ES-I3 (cell line): ENCODE data around the gene SRGAP2.
"Not testable (repeated sequence)": the region's sequence is repeated elsewhere in the genome, so short reads cannot be mapped to it uniquely, and the experiment has no call there.

ENCODE experiments used
- H3K36me3 ChIP-seq: 2 replicates; pipeline ENCODE4 v1.6.1; 2013; ENCODE audit warnings: mild to moderate bottlenecking, low read length, control low read depth, moderate library complexity; ENCODE audit not compliant: insufficient read depth
- H3K4me1 ChIP-seq: 2 replicates; pipeline ENCODE4 v1.6.1; 2013; ENCODE audit warnings: mild to moderate bottlenecking, control low read depth, low read length; ENCODE audit not compliant: insufficient read depth
- H3K9ac ChIP-seq: 2 replicates; pipeline ENCODE4 v1.6.1; 2013; ENCODE audit warnings: low read depth, mild to moderate bottlenecking, low read length, moderate library complexity
- H3K9me3 ChIP-seq: 2 replicates; pipeline ENCODE4 v1.6.1; 2013; ENCODE audit warnings: mild to moderate bottlenecking, low read length, moderate library complexity; ENCODE audit not compliant: control insufficient read depth, insufficient read depth

SRGAP2 gene

GRCh38 chr1:206195182-206195581 is 8.2 kb upstream of the SRGAP2 start:
- not testable (repeated sequence) for H3K9ac ChIP-seq, H3K36me3 ChIP-seq, H3K4me1 ChIP-seq, H3K9me3 ChIP-seq

GRCh38 chr1:206196748-206197424 is 6.5 kb upstream of the SRGAP2 start:
- H3K36me3 ChIP-seq, H3K4me1 ChIP-seq, H3K9ac ChIP-seq, H3K9me3 ChIP-seq: not testable (repeated sequence)

- H3K4me1 ChIP-seq, H3K36me3 ChIP-seq, H3K9me3 ChIP-seq: not testable (repeated sequence)
- peak within 1 kb of the TSS; percentile 44; the same call in 1 of the 2 replicates for H3K9ac ChIP-seq
Observed at GRCh38 chr1:206202789-206203363, 465 bp upstream of the SRGAP2 start, which contains the start of gene FAM72A. TSS of gene FAM72A (minus strand) at chr1:206202839. CDS start at chr1:206202025, 814 bp downstream.

- H3K9ac ChIP-seq, H3K9me3 ChIP-seq, H3K36me3 ChIP-seq, H3K4me1 ChIP-seq: not testable (repeated sequence)
Observed at GRCh38 chr1:206204159-206204511, 794 bp downstream of the SRGAP2 start.

DNA sequence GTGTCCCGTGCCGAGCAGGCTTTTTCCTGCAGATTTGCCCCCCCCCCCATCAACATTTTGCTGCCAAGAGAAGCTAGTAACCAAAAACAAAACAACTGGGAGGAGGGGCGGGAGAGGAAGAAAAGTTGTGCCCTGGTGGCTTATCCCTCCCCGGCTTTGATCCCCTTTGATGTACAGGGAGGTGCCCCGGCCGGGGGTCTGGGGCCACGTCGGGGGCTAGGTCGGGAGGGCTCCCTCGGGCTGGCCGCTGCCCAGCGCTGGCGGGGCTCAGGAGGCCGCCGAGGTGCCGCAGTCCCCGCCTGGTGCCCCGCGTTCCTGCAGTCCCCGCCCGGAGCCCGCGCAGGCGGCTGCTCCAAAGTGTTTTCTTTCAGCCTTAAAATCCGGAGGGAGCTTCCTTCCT is 1.5 kb downstream of the SRGAP2 start:
- not testable (repeated sequence) for H3K36me3 ChIP-seq, H3K4me1 ChIP-seq, H3K9me3 ChIP-seq
- H3K9ac ChIP-seq = peak overlapping the region; percentile 28; the same call in 1 of the 2 replicates

- not testable (repeated sequence) for H3K9me3 ChIP-seq, H3K36me3 ChIP-seq, H3K4me1 ChIP-seq, H3K9ac ChIP-seq
Observed at GRCh38 chr1:206205569-206205968, 2.2 kb downstream of the SRGAP2 start.

- H3K9me3 ChIP-seq, H3K36me3 ChIP-seq, H3K9ac ChIP-seq, H3K4me1 ChIP-seq: not testable (repeated sequence)
Observed at GRCh38 chr1:206210802-206211201, 7.5 kb downstream of the SRGAP2 start.

DNA sequence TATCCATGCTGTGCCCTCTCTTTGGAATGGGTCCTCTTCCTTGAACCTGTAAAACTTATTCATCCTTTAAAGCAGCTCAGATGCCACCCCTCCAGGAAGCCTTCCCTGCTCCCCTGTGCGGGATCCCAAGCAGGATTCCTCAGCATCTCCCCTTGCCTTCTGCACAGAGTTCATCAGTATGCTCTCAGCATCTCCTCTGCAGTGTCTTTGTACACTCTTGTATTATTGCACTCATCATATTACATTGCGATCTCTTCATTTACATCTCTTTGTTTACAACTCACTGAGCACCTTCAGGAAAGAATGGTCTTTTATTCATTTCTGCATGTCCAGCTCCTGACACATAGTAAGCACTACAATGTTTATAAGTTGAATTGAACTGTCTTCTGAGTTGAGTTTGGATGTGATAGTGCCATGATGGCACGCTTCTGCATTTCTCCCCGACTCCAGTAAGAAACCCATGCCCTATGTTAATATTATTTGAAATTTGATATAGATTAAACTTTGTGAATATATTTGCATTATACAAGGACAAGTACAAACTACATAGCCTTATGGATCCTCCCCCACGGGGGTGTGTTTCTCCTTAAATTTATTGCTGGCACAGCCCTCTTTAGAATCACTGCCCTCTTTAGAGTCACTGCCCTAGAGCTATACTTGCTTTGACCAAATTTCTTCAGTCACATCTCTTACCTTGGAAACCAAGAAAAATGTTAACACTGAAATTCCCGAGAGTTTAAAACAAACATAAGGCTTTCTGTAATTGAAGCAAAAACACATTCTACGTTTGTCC is 12.5 kb downstream of the SRGAP2 start:
- not testable (repeated sequence) for H3K36me3 ChIP-seq, H3K9ac ChIP-seq, H3K9me3 ChIP-seq, H3K4me1 ChIP-seq

DNA sequence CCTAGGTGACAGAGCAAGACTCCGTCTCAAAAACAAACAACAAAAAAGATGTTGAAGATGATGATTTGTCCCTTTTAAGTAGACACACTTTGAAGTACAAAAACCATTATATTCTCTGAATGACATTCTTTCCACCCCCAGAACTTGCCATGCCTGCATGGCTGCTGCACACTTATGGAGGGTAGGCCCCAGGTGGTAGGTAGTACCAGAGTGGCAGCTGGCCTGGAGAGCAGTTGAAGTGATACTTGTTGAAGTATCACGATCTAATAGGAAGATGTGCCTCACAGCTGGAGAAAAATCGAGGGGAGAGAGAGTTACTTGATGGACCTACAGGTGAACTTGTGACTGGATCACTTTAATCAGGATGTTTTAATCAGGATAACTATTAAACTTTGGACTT is 14.9 kb downstream of the SRGAP2 start:
- not testable (repeated sequence) for H3K9ac ChIP-seq, H3K9me3 ChIP-seq, H3K36me3 ChIP-seq, H3K4me1 ChIP-seq

DNA sequence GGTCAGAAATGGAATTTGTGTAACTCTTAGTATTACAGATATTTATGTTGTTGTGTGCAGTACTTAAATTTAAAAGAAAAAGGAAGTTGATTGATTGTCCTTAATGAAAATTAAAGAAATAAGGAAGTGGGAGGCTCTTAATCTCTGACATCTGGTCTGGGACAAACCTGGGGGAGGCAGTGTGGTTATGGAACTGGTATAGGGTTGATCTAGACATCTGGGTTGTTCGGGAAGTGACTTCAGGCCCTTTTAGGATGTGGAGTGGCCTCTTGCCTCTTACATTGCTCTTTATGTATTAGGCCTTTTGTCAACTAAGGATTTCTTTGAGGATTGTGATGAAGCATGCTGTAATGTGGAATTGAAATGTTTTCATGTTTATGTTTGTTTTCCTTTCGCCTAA is 15.4 kb downstream of the SRGAP2 start:
- H3K9ac ChIP-seq, H3K4me1 ChIP-seq, H3K9me3 ChIP-seq, H3K36me3 ChIP-seq: not testable (repeated sequence)

DNA sequence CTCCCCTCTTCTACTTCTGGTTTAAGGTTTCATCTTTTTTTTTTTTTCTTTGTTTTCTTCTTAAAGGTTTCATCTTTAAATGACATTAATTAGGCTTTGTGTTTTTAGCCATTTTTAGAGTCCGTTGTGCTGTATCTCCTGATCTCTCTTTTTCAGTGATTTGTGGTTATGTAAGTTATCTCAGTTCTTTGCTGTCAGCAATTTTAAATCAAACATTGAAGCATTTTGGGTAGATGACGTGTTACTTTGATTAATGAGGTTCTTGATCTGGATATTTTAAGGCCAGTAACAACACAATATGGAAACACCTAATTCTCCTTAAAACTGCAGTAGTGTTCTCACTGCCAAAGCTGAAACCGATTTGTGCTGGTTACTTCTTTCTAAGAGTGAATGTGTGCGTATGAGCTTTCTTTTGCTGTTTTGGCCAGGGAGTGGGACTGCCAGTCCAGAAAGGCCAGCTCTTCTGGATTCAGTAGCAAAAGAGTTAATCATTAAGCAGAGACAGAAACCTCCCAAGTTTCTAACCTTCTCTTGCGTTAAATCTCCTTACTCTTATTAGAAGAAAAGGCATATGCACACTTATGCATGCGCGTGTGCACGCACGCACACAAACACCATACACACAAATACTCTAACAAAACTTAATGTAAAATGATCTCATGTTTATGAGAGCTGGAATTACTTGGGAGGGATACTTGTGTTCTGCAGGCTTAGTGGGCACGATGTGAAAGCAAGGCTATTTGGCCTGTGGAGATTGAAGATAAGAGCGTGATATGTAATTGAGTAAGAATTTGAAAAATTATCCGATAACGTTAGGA is 16.4 kb downstream of the SRGAP2 start:
- not testable (repeated sequence) for H3K9ac ChIP-seq, H3K4me1 ChIP-seq, H3K9me3 ChIP-seq, H3K36me3 ChIP-seq

- H3K9me3 ChIP-seq, H3K36me3 ChIP-seq, H3K9ac ChIP-seq, H3K4me1 ChIP-seq: not testable (repeated sequence)
Observed at GRCh38 chr1:206220332-206221000, 17.1 kb downstream of the SRGAP2 start.

DNA sequence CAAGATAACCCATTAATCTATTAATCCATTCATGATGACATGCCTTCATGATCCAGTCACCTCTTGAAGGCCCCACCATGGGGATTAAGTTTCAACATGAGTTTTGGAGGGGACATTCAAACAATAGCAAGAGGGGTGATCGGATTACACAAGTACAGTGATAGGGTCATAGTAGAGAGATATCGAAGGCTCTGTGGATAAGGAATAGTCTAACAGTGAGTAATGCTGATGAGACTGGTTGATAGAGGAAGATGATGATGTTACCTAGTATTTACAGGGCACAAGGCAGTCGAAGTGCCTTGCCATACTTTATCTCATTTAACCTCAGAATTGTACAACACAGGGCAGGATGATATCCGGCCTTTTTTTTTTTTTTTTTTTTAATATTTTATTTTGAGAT is 18.2 kb downstream of the SRGAP2 start:
- not testable (repeated sequence) for H3K9me3 ChIP-seq, H3K9ac ChIP-seq, H3K4me1 ChIP-seq, H3K36me3 ChIP-seq

GRCh38 chr1:206224190-206224776 is 20.9 kb downstream of the SRGAP2 start:
- H3K9ac ChIP-seq, H3K9me3 ChIP-seq, H3K36me3 ChIP-seq, H3K4me1 ChIP-seq: not testable (repeated sequence)
